ENCODE measurements around the gene DUS2.
"Not testable (repeated sequence)": the region's sequence is repeated elsewhere in the genome, so short reads cannot be mapped to it uniquely, and the experiment has no call there.

DUS2 gene

DNA sequence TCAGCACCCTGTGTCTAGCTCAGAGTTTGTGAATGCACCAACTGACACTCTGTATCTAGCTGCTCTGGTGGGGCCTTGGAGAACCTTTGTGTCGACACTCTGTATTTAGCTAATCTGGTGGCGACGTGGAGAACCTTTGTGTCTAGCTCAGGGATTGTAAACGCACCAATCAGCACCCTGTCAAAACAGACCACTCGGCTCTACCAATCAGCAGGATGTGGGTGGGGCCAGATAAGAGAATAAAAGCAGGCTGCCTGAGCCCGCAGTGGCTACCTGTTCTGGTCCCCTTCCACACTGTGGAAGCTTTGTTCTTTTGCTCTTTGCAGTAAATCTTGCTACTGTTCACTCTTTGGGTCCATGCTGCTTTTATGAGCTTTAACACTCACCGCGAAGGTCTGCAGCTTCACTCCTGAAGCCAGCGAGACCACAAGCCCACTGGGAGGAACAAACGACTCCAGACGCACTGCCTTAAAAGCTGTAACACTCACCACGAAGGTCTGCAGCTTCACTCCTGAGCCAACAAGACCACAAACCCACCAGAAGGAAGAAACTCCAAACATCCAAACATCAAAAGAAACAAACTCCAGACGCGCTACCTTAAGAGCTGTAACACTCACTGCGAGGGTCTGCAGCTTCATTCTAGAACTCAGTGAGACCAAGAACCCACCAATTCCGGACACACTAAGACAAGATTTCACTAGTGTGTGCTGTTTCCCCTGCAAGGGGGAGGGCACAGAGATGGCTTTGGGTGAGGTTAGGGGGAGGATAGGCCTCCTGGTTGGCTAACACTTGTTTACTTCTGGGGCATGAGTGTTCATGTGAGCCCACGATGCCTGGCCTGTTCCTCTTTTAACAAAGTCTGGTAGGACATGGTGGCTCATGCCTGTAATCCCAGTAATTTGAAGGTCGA lies 24.1 kb upstream of the DUS2 start, which contains the start of gene DPEP2:
Gene DPEP2, minus strand, starts transcription at position 706 of the 910 bp plus-strand sequence. CDS start 6,272 bp downstream, outside the sequence.
- DNase-seq: peak; percentile 46

DNA sequence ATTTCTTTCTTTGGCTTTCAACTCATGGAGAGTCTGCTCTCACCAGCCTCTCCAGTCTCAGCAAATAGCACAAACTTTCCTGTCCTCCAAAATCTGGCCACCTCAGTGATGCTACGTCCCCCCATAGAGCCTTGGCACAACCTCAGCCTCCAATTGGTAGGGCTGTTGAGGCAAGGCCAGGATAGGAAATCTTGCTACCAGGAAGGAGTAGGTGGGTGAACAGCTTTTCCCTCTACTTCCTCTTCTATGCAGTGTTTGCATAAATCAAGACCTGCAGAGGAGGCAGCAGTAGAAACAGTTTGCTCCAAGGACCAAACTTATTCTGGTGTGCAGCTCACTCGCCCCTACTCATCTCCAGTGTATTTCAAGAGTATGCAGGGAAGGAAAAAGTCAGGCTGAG lies 23.1 kb upstream of the DUS2 start:
- no peak for DNase-seq

DNA sequence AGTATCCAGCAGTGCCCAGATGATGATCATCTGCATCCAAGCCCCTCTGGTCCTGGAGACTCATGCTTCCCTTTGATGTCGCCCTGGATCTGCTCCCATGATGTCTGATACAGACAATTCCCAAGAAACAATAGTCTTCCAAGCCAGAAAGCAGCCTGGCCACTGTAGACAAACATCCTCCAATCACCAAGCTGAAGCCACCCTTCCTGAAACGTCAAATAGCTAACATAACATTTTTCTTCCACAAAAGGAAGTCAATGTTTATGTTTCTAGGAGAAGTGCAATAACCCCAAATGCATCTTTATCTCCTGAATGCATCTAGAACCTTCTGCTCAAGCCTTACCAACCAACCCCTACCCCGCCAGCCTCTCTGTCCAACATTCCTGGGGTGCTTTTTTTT lies 22.6 kb upstream of the DUS2 start:
- DNase-seq: no peak

DNA sequence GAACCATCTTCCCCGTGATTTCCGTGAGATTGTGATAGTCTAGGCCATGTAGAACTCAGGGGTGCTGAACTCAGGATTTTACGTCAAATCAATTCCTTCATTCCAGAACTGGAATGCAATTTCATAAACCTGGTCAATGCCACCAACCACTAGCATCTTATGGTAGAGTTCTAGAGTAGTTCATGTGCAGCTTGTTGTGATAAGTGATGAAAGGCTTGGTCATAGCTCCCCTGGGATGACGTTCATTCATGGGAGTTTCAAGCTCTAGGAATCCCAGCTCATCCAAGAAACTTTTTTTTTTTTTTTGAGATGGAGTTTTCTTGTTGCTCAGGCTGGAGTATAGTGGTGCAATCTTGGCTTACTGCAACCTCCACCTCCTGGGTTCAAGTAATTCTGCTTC lies 20.1 kb upstream of the DUS2 start:
- DNase-seq: no peak

DNA sequence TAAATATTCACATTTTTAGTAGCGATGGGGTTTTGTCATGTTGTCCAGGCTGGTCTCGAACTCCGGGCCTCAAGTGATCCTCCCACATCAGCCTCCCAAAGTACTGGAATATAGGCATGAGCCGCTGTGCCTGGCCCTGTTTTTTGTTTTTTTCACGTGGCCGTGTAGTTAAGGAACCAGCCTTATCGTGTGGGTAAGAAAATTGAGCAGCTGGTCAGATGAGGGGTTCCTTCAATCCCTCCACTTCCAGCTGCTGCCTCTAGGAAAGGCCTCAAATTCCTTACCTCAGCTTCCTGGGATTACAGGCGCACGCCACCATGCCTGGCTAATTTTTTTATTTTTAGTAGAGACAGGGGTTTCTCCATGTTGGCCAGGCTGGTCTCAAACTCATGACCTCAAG lies 17.9 kb upstream of the DUS2 start:
- DNase-seq: no peak

DNA sequence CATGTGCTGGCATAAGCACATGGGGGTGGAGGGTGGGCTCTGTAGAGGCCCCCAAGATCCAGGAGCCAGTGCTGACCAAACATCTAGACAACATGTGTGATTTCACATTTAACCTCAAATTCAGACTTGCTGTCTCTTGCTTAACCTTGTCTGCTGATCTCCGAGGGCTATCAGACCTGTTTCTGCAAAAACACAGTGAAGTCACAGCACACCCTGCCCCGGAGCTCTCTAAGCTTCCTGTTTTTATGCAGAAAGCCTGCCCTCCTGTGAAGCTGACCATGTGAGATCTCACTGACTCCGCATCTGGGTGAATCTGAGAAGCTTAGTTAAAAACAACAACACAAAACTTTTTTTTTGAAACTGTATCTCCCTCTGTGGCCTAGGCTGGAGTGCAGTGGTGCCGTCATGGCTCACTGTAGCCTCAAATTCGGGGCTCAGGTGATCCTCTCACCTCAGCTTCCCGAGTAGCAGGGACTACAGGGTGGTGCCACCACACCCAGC lies 17.2 kb upstream of the DUS2 start:
- DNase-seq: peak; percentile 21

DNA sequence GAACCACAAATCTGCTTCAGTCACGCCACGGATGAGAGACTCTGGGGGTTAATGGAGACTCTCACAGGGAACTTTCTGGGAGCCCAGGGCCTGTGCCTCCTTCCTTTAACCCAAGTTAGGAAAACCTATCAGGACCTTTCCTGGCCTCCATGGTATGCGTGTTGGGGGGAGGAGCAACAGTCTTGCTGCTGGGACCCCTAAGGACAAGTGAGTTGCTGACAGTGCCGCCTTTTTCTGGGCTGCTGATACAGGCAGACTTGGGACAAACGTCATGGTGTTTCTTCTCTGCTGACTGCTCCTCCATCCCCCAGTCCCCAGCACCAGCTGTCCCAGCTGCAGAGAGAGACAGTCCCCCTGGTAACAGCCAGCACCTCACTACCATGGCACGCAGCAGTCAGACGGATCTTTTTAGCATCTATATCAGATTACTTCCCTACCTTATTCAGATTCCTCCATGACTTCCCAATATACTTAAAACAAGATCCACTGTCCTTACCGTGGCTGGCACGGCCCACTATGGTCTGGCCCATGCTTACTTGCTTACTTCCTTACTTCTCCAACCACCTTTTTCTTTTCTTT lies 13.8 kb upstream of the DUS2 start:
- no peak for DNase-seq

DNA sequence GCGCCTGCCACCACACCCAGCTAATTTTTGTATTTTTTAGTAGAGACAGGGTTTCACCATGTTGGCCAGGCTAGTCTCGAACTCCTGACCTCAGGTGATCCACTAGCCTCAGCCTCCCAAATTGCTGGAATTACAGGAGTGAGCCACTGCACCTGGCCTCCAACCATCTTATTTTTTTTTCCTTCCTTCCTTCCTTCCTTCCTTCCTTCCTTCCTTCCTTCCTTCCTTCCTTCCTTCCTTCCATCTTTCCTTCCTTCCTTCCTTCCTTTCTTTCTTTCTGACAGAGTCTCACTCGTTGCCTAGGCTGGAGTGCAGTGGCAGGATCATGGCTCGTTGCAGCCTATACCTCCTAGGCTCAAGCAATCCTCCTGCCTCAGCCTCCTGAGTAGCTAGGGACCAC lies 13.2 kb upstream of the DUS2 start:
- not testable (repeated sequence) for DNase-seq

DNA sequence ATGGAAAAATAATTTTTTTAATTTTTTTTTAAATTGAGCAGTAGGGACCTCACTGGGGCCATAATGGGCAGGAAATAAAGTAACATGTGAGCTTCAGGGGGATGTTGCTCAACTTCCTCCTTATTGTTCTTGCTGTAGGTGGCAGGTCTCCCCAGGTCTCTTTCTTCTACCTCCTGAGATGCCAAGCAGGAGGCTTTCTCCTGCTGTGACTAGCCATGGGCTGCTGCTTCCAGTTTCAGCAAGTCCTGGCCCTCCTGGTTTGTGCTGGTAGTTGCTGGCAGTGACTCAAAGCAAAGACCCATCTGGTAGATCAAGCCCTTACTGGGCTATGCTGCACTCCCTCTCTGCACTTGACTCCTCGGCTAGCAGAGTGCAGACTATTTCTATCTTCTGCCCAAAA lies 9.6 kb upstream of the DUS2 start:
- DNase-seq: no peak

DNA sequence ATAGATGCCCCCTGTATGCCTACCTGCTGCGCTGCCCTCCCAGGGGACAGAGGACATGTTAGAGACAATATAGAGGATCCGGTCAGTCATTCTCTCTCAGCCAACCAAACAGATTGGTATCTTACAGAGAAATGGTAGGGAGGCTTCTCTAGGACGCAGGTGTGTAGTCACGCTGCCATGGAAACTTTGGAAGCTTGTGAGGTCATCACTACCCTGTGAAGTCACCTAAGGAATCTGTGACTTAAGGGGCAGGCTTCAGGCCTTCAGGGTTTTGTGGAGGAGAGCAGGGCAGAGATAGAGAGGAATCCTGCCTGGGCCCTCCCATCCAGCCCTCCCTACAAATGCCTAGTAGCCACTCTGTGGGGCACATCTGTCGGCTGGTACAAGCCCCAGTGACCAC lies 7.4 kb upstream of the DUS2 start, which contains the start of gene DPEP2NB:
Gene DPEP2NB, minus strand, starts transcription at position 231 of the 400 bp plus-strand sequence. Its CDS starts 141 bp downstream, at position 90.
- no peak for DNase-seq

DNA sequence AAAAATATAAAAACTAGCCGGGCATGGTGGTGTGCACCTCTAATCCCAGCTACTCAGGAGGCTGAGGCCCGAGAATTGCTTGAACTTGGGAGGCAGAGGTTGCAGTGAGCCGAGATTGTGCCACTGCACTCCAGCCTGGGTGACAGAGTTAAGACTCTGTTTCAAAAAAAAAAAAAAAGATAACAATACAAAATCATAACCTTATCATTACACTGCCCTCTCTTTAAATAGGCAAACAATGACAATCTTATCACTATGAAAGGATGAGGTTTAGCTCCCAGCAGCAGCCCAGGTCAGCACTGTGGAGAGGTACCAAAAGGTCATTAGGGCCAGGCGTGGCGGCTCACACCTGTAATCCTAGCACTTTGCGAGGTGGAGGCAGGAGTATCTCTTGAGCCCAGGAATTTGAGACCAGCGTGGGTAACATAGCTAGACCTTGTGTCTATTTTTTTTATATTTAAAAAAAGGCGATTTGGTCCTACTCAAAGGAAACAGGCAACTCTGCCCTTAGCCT lies 3.9 kb upstream of the DUS2 start:
- no peak for DNase-seq

DNA sequence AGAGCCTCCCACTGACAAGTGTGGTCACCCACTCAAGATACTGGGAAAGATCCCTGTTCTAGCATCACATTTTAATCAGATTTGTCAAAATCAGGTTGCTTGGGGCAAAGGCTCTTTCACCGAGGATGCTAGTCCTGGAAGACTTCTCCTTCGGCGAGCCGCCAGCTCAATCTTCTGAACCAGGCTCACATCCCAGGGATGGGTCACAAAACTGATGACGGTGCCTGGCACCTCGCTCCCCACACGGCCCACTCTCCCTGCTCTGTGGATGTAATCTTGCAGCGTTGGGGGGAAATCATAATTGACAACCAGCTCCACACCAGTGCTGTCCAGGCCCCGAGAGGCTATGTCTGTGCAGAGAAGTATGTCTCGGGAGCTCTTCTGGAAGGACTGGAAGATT lies 1.6 kb upstream of the DUS2 start:
- DNase-seq: no peak

DNA sequence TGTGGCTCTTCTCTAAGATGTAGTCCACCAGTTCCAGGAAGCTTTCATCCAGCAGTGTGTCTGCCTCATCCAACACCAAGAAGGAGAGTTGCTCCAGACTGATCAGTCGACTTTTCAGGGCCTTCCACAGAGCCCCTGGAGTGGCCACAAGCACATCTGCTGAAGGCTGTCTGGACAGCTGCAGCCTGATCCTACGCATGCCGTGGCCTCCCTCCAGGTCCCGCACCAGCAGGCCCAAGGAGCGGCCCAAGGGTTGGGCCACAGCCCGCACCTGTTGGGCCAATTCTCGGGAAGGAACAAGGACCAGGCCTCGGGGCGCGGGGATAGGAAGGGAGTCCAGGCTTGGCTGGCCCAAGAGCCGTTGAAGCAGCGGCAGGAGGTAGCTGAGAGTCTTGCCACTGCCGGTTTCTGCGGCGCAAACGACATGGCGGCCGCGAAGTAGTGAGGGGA lies 781 bp upstream of the DUS2 start:
- no peak for DNase-seq

DNA sequence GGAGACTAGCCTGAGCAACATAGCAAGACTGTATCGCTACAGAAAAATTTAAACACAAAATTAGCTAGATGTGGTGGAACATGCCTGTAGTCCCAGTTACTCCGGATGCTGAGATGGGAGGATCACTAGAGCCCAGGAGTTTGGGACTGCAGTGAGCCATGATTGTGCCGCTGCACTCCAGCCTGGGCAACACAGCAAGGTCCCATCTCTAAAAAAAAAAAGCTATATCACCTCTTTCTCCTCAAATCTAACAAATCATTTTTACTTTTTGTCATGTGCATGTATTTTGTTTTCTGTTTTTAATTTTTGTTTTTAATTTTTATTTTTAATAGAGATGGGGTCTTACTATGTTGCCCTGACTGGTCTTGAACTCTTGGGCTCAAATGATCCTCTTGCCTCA lies 5.9 kb downstream of the DUS2 start:
- DNase-seq: no peak

DNA sequence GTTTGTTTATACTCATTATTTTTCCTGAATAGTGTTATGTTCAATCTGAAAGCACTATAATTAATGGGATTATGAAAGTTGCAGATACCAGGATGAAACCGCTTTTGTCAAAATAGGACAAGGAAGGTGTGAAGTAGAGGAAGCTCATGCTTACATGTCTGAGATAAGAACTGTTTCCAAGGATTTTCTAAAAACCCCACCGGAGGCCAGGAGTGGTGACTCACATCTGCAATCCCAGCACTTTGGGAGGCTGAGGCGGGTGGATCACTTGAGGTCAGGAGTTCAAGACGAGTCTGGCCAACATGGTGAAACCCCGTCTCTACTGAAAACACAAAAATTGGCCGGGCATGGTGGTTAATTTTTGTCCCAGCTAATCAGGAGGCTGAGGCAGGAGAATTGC lies 7.0 kb downstream of the DUS2 start:
- not testable (repeated sequence) for DNase-seq

DNA sequence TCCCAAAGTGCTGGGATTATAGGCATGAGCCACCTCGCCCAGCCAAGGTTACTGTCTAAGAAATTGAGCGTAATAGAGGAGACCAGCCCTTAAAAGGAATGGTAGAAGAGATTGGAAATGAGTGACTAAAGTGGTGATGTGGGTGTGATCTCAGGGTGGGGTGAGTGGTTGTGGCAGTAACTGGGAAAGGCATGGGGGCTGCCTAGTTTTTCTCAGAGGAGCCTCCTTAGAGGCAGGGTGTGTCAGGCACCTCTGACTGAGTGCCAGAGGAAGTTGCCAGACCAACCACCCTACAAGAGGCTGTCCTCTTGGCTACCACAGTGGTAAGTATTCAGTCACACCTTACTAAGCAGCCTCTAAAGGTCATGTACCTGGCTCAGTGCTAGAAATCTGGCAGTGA lies 8.9 kb downstream of the DUS2 start:
- peak; percentile 27 for DNase-seq

DNA sequence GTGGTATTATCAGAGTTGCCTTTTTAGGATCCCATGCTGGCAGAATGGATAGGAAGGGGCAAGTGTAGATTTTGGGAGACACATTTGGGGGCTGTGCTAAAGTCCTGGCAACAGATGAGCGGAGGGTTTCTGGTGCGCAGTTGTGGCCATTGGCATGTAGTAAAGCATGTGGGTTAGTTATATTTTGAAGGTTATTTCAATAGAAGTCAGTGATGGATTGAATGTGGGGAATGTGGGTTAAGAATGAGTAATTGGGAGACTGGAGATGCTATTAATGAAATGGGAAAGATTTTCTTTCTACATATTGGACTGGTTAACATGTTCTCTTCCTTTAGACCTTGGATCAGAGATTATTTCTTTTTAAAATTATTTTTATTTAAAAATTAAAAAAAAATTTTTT lies 10.0 kb downstream of the DUS2 start:
- no peak for DNase-seq

DNA sequence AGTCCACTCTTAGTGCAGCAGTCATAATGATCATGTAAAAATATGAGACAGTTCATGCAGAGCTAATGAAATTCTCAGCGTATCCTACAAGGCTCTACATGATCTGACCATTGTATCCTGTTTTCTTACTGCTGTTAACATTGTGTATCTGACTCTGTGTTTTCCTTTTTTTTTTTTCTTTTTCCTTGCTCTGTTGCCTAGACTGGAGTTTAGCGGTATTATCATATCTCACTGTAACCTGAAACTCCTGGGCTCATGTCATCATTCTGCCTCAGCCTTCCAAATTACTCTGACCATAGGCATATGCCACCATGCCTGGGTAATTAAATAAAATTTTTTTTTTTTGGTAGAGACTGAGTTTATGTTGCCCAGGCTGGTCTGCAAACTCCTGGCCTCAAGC lies 12.1 kb downstream of the DUS2 start:
- no peak for DNase-seq

DNA sequence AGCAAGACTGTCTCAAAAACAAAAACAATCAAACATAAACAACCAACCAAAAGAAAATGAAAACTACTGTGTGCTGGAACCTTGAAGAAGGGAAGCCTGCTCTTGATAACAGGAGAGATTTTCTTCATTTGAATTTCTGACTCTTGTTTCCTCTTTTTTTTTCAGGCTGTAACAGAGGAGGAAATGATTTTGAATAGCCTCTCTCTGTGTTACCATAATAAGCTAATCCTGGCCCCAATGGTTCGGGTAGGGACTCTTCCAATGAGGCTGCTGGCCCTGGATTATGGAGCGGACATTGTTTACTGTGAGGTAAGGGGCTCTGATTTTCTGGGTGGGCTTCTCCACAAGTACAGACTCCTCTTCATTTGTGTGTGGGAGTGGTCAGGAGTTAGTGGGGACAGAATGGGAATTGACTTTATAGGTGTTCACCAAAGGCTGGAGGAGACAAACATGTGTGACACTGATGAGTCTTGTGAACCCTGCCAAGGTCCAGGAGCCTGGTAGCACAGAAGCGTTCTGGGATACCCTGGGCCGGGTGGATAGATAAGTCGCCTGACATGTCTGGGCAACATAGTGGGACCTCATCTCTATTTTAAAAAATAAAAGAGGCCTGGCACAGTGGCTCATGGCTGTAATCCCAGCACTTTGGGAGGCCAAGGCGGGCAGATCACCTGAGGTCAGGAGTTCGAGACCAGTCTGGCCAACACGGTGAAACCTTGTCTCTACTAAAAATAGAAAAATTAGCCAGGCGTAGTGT lies 14.9 kb downstream of the DUS2 start:
- no peak for DNase-seq

DNA sequence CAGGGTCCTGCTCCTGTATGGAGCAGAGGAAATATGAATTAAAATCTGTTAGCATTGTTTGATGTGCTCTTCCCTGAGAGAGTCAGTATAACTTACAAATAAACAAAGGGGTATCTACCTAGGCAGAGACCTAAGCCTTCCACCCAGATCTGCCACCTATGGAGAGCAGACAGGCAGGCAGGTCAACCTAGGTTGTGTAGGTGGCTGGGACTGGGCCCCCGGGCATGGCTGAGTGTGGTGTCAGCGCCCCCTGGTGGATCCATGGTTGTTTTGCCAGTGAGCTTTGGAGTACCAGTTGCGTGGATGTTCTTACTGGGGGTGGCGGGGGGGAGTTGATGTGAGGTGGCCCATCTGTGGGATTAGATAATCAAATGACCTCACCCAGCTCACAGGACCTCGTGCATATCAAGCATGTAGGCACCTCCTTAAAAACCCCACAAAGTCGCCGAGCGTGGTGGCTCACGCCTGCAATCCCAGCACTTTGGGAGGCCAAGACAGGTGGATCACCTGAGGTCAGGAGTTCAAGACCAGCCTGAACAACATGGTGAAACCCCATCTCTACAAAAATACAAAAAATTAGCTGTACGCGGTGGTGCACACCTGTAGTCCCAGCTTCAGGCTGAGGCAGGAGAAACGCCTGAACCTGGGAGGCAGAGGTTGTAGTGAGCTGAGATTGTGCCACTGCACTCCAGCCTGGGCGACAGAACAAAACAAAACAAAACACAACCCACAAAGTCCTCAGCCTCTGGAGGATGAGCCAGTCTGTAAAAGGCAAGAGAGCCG lies 17.6 kb downstream of the DUS2 start:
- peak; percentile 89 for DNase-seq

DNA sequence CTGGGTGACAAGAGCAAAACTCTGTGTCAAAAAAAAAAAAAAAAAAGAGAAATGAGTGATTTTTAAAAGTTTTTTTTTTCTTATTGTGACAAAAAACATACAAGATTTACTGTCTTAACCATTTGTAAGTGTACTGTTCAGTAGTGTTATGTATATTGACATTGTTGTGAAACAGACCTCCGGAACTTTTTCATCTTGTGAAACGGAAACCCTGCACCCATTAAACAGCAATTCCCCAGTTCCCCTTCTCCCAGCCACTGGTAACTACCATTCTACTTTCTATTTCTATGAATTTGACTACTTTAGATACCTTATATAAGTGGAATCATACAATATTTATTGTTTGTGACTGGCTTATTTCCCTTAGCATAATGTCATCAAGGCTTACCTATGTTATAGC lies 18.7 kb downstream of the DUS2 start:
- DNase-seq: no peak

DNA sequence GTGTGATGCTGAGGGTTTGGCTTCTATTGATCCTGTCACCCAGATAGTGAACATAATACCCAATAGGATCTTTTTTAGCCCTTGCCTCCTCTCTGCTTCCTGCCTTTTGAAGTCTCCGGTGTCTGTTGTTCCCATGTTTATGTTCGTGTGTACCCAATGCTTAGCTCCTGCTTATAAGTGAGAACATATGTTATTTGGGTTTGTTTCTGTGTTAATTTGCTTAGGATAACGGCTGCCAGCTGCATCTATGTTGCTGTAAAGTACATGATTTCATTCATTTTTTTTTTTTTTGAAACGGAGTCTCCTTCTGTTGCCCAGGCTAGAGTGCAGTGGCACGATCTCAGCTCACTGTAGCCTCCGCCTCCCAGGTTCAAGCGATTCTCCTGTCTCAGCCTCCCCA lies 23.0 kb downstream of the DUS2 start:
- DNase-seq: no peak
